IMR-90 (cell line): ENCODE data around the gene MRPS7. TPM values are rescaled to one million over a fixed set of nuclear protein-coding genes. Genes with fewer than 3 reads are reported as not detected.
A peak's percentile ranks its signal among the peaks of the same experiment; 100 is the strongest.

Experiments used
- ATAC-seq: fragments of 200-7000 bp; cut with Tn5 transposase; 2 replicates; pipeline ENCODE4 v1.9.1; 2020; ENCODE audit warnings: low read depth, mild to moderate bottlenecking, moderate library complexity
- BruUV-seq: library from RNA; stranded (reverse); fragments of 400-500 nt; replicated peaks from 2 replicates; lab custom pipeline; 2021; lab: Mats Ljungman, UMichigan
- CTCF ChIA-PET: fragments of 300-600 bp; formaldehyde crosslinking; extraction: SDS; loops from one replicate; lab custom pipeline; 2021; ENCODE audit warnings: antibody characterized with exemption; lab: Yijun Ruan, JAX
- POLR2A ChIA-PET: fragments of 300-600 bp; sonication (Branson Sonifier 250); formaldehyde crosslinking; loops from one replicate; lab custom pipeline; 2022; ENCODE audit warnings: antibody characterized with exemption; ENCODE audit not compliant: unreplicated experiment; lab: Charles Lee
- DNase-seq: peaks from one replicate; pipeline ENCODE4 v3.0.0; 2013
- H2AFZ ChIP-seq: replicated peaks from 2 replicates; pipeline ENCODE3; 2013; ENCODE audit warnings: low read length, mild to moderate bottlenecking; ENCODE audit not compliant: poor library complexity
- H2AK5ac ChIP-seq: 2 replicates; pipeline ENCODE4 v1.6.1; 2013; ENCODE audit warnings: low read depth, low read length, inconsistent platforms
- H2AK9ac ChIP-seq: replicated peaks from 2 replicates; pipeline ENCODE3; 2013; ENCODE audit warnings: mild to moderate bottlenecking, low read depth, low read length, moderate library complexity; ENCODE audit not compliant: poor library complexity
- H2BK120ac ChIP-seq: 2 replicates; pipeline ENCODE4 v1.6.1; 2013; ENCODE audit warnings: low read depth, low read length, inconsistent platforms
- H2BK15ac ChIP-seq: 3 replicates; pipeline ENCODE4 v1.6.1; 2013; ENCODE audit warnings: low read depth, low read length, inconsistent platforms
- H2BK20ac ChIP-seq: 2 replicates; pipeline ENCODE4 v1.6.1; 2013; ENCODE audit warnings: low read depth, mild to moderate bottlenecking, inconsistent platforms, low read length, moderate library complexity
- H2BK5ac ChIP-seq: 2 replicates; pipeline ENCODE4 v1.6.1; 2013; ENCODE audit warnings: mild to moderate bottlenecking, low read depth, low read length, inconsistent platforms; ENCODE audit not compliant: poor library complexity, severe bottlenecking
- H3K14ac ChIP-seq: replicated peaks from 2 replicates; pipeline ENCODE4 v1.6.1; 2013; ENCODE audit warnings: low read depth, low read length, inconsistent platforms
- H3K18ac ChIP-seq: 2 replicates; pipeline ENCODE4 v1.6.1; 2013; ENCODE audit warnings: low read depth, low read length, control low read depth
- H3K23ac ChIP-seq: 2 replicates; pipeline ENCODE4 v1.6.1; 2013; ENCODE audit warnings: low read depth, low read length, inconsistent platforms
- H3K27ac ChIP-seq: 2 replicates; pipeline ENCODE4 v1.5.1; 2013; ENCODE audit warnings: mild to moderate bottlenecking, control low read depth, low read length; ENCODE audit not compliant: insufficient read depth
- H3K27me3 ChIP-seq: 2 replicates; pipeline ENCODE4 v1.6.1; 2013; ENCODE audit warnings: low read length; ENCODE audit not compliant: control insufficient read depth, insufficient read depth
- H3K36me3 ChIP-seq: 2 replicates; pipeline ENCODE4 v1.6.1; 2013; ENCODE audit warnings: low read length, mixed read lengths; ENCODE audit not compliant: control insufficient read depth, insufficient read depth
- H3K4ac ChIP-seq: 2 replicates; pipeline ENCODE4 v1.6.1; 2013; ENCODE audit warnings: low read depth, low read length, inconsistent platforms
- H3K4me1 ChIP-seq: 2 replicates; pipeline ENCODE4 v1.6.1; 2013; ENCODE audit warnings: low read length, mixed read lengths; ENCODE audit not compliant: control insufficient read depth, insufficient read depth
- H3K4me2 ChIP-seq: 2 replicates; pipeline ENCODE4 v1.6.1; 2013; ENCODE audit warnings: low read depth, mild to moderate bottlenecking, control low read depth, low read length, moderate library complexity
- H3K4me3 ChIP-seq: 2 replicates; pipeline ENCODE4 v1.5.1; 2013; ENCODE audit warnings: low read depth, mild to moderate bottlenecking, control low read depth, low read length, moderate library complexity; ENCODE audit not compliant: insufficient read depth
- H3K56ac ChIP-seq: 2 replicates; pipeline ENCODE4 v1.6.1; 2013; ENCODE audit warnings: low read length, inconsistent platforms; ENCODE audit not compliant: insufficient read depth; ENCODE audit errors: extremely low read depth
- H3K79me1 ChIP-seq, 2 experiments: 2 replicates each; pipeline ENCODE4 v1.6.1; 2013; ENCODE audit warnings: low read length in 2 of 2, inconsistent platforms in 1 of 2, low read depth in 1 of 2
- H3K9ac ChIP-seq: 2 replicates; pipeline ENCODE4 v1.6.1; 2013; ENCODE audit warnings: low read depth, low read length, control low read depth
- H3K9me1 ChIP-seq: 2 replicates; pipeline ENCODE4 v1.6.1; 2013; ENCODE audit warnings: low read length, inconsistent platforms; ENCODE audit not compliant: insufficient read depth
- H3K9me3 ChIP-seq: 2 replicates; pipeline ENCODE4 v1.6.1; 2013; ENCODE audit warnings: low read length; ENCODE audit not compliant: control insufficient read depth, insufficient read depth
- H4K20me1 ChIP-seq: 2 replicates; pipeline ENCODE4 v1.6.1; 2013; ENCODE audit warnings: low read length, inconsistent platforms; ENCODE audit not compliant: insufficient read depth
- H4K5ac ChIP-seq: 2 replicates; pipeline ENCODE4 v1.6.1; 2013; ENCODE audit warnings: mild to moderate bottlenecking, low read depth, low read length, control low read depth
- H4K8ac ChIP-seq, 2 experiments: 2 replicates each; pipeline ENCODE4 v1.6.1; 2013; ENCODE audit warnings: low read depth in 2 of 2, low read length in 2 of 2, control low read depth in 1 of 2, inconsistent platforms in 1 of 2
- H4K91ac ChIP-seq: 2 replicates; pipeline ENCODE4 v1.6.1; 2013; ENCODE audit warnings: low read depth, low read length, inconsistent platforms; ENCODE audit not compliant: insufficient read depth
- BHLHE40 ChIP-seq: fragments of 150-350 bp; IDR thresholded peaks from 2 replicates; pipeline ENCODE4 v1.6.1; 2016; ENCODE audit warnings: mild to moderate bottlenecking, low read depth, low read length
- CEBPB ChIP-seq: IDR thresholded peaks from 2 replicates; pipeline ENCODE4 v1.6.1; 2012; ENCODE audit warnings: low read depth, low read length, improper control_type of control experiment
- CHD1 ChIP-seq: IDR thresholded peaks from 2 replicates; pipeline ENCODE4 v1.6.1; 2012; ENCODE audit warnings: low read depth, low read length, improper control_type of control experiment
- ELK1 ChIP-seq: fragments of 150-350 bp; IDR thresholded peaks from 2 replicates; pipeline ENCODE4 v1.6.1; 2016; ENCODE audit warnings: low read depth, mild to moderate bottlenecking, low read length, moderate library complexity, borderline replicate concordance
- FOS ChIP-seq: fragments of 150-350 bp; IDR thresholded peaks from 2 replicates; pipeline ENCODE4 v1.6.1; 2016; ENCODE audit warnings: low read depth, low read length
- MAZ ChIP-seq: IDR thresholded peaks from 2 replicates; pipeline ENCODE4 v1.6.1; 2012; ENCODE audit warnings: low read depth, mild to moderate bottlenecking, low read length, improper control_type of control experiment, moderate library complexity, borderline replicate concordance
- MXI1 ChIP-seq: IDR thresholded peaks from 2 replicates; pipeline ENCODE4 v1.6.1; 2012; ENCODE audit warnings: low read depth, mild to moderate bottlenecking, low read length, moderate library complexity, borderline replicate concordance
- NFE2L2 ChIP-seq: fragments of 150-350 bp; IDR thresholded peaks from 2 replicates; pipeline ENCODE4 v1.6.1; 2016; ENCODE audit warnings: low read depth, mild to moderate bottlenecking, low read length
- POLR2A ChIP-seq: IDR thresholded peaks from 2 replicates; pipeline ENCODE4 v1.6.1; 2012; ENCODE audit warnings: mild to moderate bottlenecking, low read depth, low read length
- RAD21 ChIP-seq: IDR thresholded peaks from 2 replicates; pipeline ENCODE4 v1.6.1; 2012; ENCODE audit warnings: low read length, improper control_type of control experiment
- RCOR1 ChIP-seq: IDR thresholded peaks from 2 replicates; pipeline ENCODE4 v1.6.1; 2012; ENCODE audit warnings: mild to moderate bottlenecking, low read length, improper control_type of control experiment; ENCODE audit not compliant: insufficient replicate concordance
- RFX5 ChIP-seq: IDR thresholded peaks from 2 replicates; pipeline ENCODE4 v1.8.0; 2012; ENCODE audit warnings: low read depth, mild to moderate bottlenecking, low read length, moderate library complexity
- SMC3 ChIP-seq: fragments of 150-350 bp; IDR thresholded peaks from 2 replicates; pipeline ENCODE4 v1.6.1; 2016; ENCODE audit warnings: low read depth, mild to moderate bottlenecking, antibody characterized with exemption, low read length, moderate library complexity
- whole genome bisulfite sequencing, 2 experiments: methylation state at CpG; one replicate each; pipeline versions ENCODE4 v1.1.5 to v1.1.7; 2013; ENCODE audit warnings: missing lambda C conversion rate in 2 of 2; ENCODE audit not compliant: insufficient read length in 1 of 2; ENCODE audit errors: extremely low coverage in 2 of 2; 5-methylcytosine and 5-hydroxymethylcytosine counted together
- dilution Hi-C: fragments of 300-500 bp; cut with HindIII; formaldehyde crosslinking; loops from one replicate; pipeline ENCODE4 v1.14.3; 2018; ENCODE audit warnings: low sequenced_read_pairs; ENCODE audit not compliant: unreplicated experiment
- in situ Hi-C: fragments of 300-500 bp; cut with MboI; formaldehyde crosslinking; loops from 3 replicates; pipeline ENCODE4 v1.14.3; 2019; ENCODE audit warnings: low sequenced_read_pairs, inconsistent platforms, mixed read lengths
- intact Hi-C: fragments of 100-400 bp; cut with micrococcal nuclease; formaldehyde crosslinking; loops from 2 replicates; pipeline ENCODE4 v1.10.0; 2022
- polyA plus RNA-seq, 3 experiments: library from polyadenylated mRNA; depleted of rRNA; stranded (reverse); fragments of >200 nt; gene quantifications; 2 replicates each; pipeline ENCODE4 v1.2.3, GENCODE V29; 2012; ENCODE audit warnings: low replicate concordance in 1 of 3
- total RNA-seq: library from RNA; depleted of rRNA; stranded (reverse); fragments of >200 nt; gene quantifications from 2 replicates; pipeline ENCODE4 v1.2.3, GENCODE V29; 2012

The MRPS7 gene
- total and polyA plus RNA-seq, 2 of the 4 experiments (the other 2 are of a cell fraction), result 55.9 to 60.5 TPM

GRCh38 chr17:75269844-75270217, 8.2 kb downstream of the MRPS7 start:
- no peak overlapping the region for H4K8ac ChIP-seq
- H4K20me1 ChIP-seq, result no peaks in the 10 kb centered on the region; the same call in none of the 2 replicates
- no peak overlapping the region for H2BK5ac ChIP-seq
- no peak overlapping the region for H3K9ac ChIP-seq
- in situ Hi-C loops, result no loop called here
- no peak overlapping the region; the same call in 1 of the 2 replicates for H3K27ac ChIP-seq
- no peak overlapping the region for H2AK5ac ChIP-seq
- 0 out of 2 replicates have a peak, but pooled peaks cover 8% of the 10 kb centered on the region for H3K9me1 ChIP-seq
- no peak overlapping the region; the same call in 1 of the 2 replicates for H3K4ac ChIP-seq
- no peak overlapping the region for H4K5ac ChIP-seq
- H3K9me3 ChIP-seq, result no peaks in the 10 kb centered on the region
- TF ChIP-seq FOS (no peak), ELK1 (no peak), CHD1 (no peak), MAZ (no peak), RCOR1 (no peak), BHLHE40 (no peak), NFE2L2 (no peak), POLR2A (no peak), MXI1 (no peak), RAD21 (no peak), SMC3 (no peak), CEBPB (no peak), RFX5 (no peak)
- peaks cover 14% of the 10 kb centered on the region for H3K4me1 ChIP-seq
- 0 out of 2 replicates have a peak overlapping the region, but pooled peaks have one; percentile 81 for H3K4me3 ChIP-seq
- DNase-seq (no peak), ATAC-seq (no peak)
- no peak overlapping the region for H3K14ac ChIP-seq
- intact Hi-C loops, result loop anchor here (1.0 to 10.0 kb wide), 3 partner anchors 135 to 245 kb away; partner anchors contain the start of genes CASKIN2, GRB2 and TSEN54
- peak overlapping the region; percentile 97 for H2AFZ ChIP-seq
- 0 out of 2 replicates have a peak overlapping the region, but pooled peaks have one; percentile 37 for H3K23ac ChIP-seq
- peaks cover 4 to 11% of the 10 kb centered on the region in 2 experiments; a peak in 3 of 4 replicates for H3K79me1 ChIP-seq
- H2BK20ac ChIP-seq, result no peak overlapping the region
- ChIA-PET CTCF (interaction anchor here (1.1 to 3.2 kb wide), 4 partner anchors 8 to 143 kb away, joined by 3 to 18 read pairs (median 10); partner anchors contain the start of genes GGA3, MRPS7 and SLC25A19), POLR2A (interaction anchor here (0.6 kb wide), 1 partner anchor 124 kb away, joined by 10 read pairs; no protein-coding TSS in a partner anchor)
- peak overlapping the region; percentile 90 for H2AK9ac ChIP-seq
- H2BK120ac ChIP-seq, result no peak overlapping the region
- H4K91ac ChIP-seq, result no peak overlapping the region
- H3K36me3 ChIP-seq, result peaks cover 18% of the 10 kb centered on the region
- H3K27me3 ChIP-seq, result no peaks in the 10 kb centered on the region
- H2BK15ac ChIP-seq, result no peak overlapping the region
- dilution Hi-C loops, result no loop called here
- no CpG with 5 or more reads among the region's 6 CpGs for WGBS, 2 experiments
- peak overlapping the region; percentile 88 for H3K4me2 ChIP-seq
- no peak overlapping the region for H3K56ac ChIP-seq
- no TSS peak for BruUV-seq
- no peak overlapping the region for H3K18ac ChIP-seq
